GM12878 (cell line): Measurements from ENCODE around the gene ROBO1. TPM values are rescaled to one million over a fixed set of nuclear protein-coding genes. Genes with fewer than 3 reads are reported as not detected.

Experiments
- MLLT1 ChIP-seq: fragments of 450-650 bp; IDR thresholded peaks from 2 replicates; pipeline ENCODE4 v1.6.1; 2016; ENCODE audit warnings: mild to moderate bottlenecking
- NKRF ChIP-seq: fragments of 450-650 bp; conservative IDR thresholded peaks from 2 replicates; pipeline ENCODE4 v1.6.1; 2017; ENCODE audit warnings: mild to moderate bottlenecking, moderate library complexity
- NR2F1 ChIP-seq: fragments of 450-650 bp; conservative IDR thresholded peaks from 2 replicates; pipeline ENCODE4 v1.6.1; 2017; ENCODE audit warnings: mild to moderate bottlenecking
- PRDM15 ChIP-seq: fragments of 450-650 bp; formaldehyde crosslinking; IDR thresholded peaks from 2 replicates; pipeline ENCODE4 v1.4.0; 2020; ENCODE audit warnings: mild to moderate bottlenecking, moderate library complexity
- ZBTB11 ChIP-seq: fragments of 450-650 bp; formaldehyde crosslinking; IDR thresholded peaks from 2 replicates; pipeline ENCODE4 v1.5.0; 2022; ENCODE audit warnings: mild to moderate bottlenecking, missing genetic modification characterization
- polyA plus RNA-seq, 11 experiments: library from polyadenylated mRNA; depleted of rRNA in 4 of 11; unstranded in 6 of 11; stranded (reverse) in 5 of 11; fragments of >200 nt; fragmentation: Nextera tagmentation in 4 of 11; fragmentation: Illumina TruSeq in 1 of 11; extraction: Ambion mirVana in 4 of 11; extraction: Trizol in 1 of 11; gene quantifications; 1 replicate in 1 of 11; 2 replicates in 10 of 11; pipeline versions ENCODE4 v1.2.1 to v1.2.3, GENCODE V29; 2011 to 2016; ENCODE audit warnings: inconsistent platforms in 2 of 11, missing spikeins in 2 of 11, low read depth in 1 of 11
- total RNA-seq, 4 experiments: library from RNA; depleted of rRNA in 3 of 4; stranded (reverse); fragments of >200 nt in 3 of 4; fragmentation: Illumina TruSeq in 1 of 4; extraction: Trizol in 1 of 4; gene quantifications; 2 replicates each; pipeline versions ENCODE4 v1.2.1 to v1.2.3, GENCODE V29; 2013 to 2021

The ROBO1 gene
- total and polyA plus RNA-seq, 10 of the 15 experiments (the other 5 are each of a cell fraction or from before 2014, with no cell fraction given) = 0.29 to 46.5 (median 1.2) TPM

DNA sequence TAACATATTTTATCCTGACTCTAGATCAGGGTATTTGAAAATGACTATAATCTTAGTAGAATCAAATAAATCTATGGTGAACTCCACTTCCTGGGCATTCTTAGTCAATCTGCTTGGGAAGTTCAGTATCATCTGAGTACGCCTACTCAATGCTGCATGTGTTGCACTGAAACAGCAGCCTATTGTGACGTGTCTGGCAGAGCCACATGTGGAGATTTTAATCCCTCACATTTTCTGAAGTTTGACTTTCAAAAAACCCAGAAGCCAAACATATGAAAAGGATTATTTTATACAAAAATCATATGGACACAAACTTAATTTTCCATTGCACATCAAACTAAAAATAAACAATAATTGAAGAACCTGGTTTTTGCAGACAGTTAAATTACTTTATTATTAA, 798.3 kb downstream of the ROBO1 start (continued):
- TF ChIP-seq PRDM15 (CRISPR knock-in tag) (no peak), ZBTB11 (CRISPR knock-in tag) (no peak), NKRF (no peak), NR2F1 (no peak), MLLT1 (no peak)
